Measurements from ENCODE around the gene CIAO3.
A peak's percentile ranks its signal among the peaks of the same experiment; 100 is the strongest.

Gene CIAO3

GRCh38 chr16:684961-685696, 55.7 kb downstream of the CIAO3 start:
- DNase-seq (ENCODE audit: low read depth): no peak
- no peak for TF ChIP-seq CTCF (IDR thresholded peaks at IDR 0.05; ENCODE audit: insufficient read depth, low read depth, low read length, missing control alignments)
- peak overlapping the region; percentile 57 for H3K4me3 ChIP-seq (ENCODE audit: low read length)

- TF ChIP-seq CTCF (IDR thresholded peaks at IDR 0.05; ENCODE audit: insufficient read depth, low read depth, low read length, missing control alignments): no peak
- H3K4me3 ChIP-seq (ENCODE audit: low read length): peak within 1 kb of the TSS; percentile 57
- DNase-seq (ENCODE audit: low read depth): peak; percentile 98
These were observed 56.6 kb downstream of the CIAO3 start, which contains the start of gene JMJD8 for GRCh38 chr16:684071-684794. TSS of gene JMJD8 (minus strand) at chr16:684334. CDS start at chr16:684319, 15 bp downstream.

GRCh38 chr16:683396-684070, 57.3 kb downstream of the CIAO3 start:
- H3K4me3 ChIP-seq (ENCODE audit: low read length): peak overlapping the region; percentile 57
- DNase-seq (ENCODE audit: low read depth): no peak
- no peak for TF ChIP-seq CTCF (IDR thresholded peaks at IDR 0.05; ENCODE audit: insufficient read depth, low read depth, low read length, missing control alignments)

- no peak for DNase-seq (ENCODE audit: low read depth)
- no peak for TF ChIP-seq CTCF (IDR thresholded peaks at IDR 0.05; ENCODE audit: insufficient read depth, low read depth, low read length, missing control alignments)
- H3K4me3 ChIP-seq (ENCODE audit: low read length): peak overlapping the region; percentile 57
These were observed 58.1 kb downstream of the CIAO3 start for GRCh38 chr16:682493-683395.

GRCh38 chr16:681746-682427, 58.9 kb downstream of the CIAO3 start:
- no peak for DNase-seq (ENCODE audit: low read depth)
- H3K4me3 ChIP-seq (ENCODE audit: low read length): peak overlapping the region; percentile 84
- TF ChIP-seq CTCF (IDR thresholded peaks at IDR 0.05; ENCODE audit: insufficient read depth, low read depth, low read length, missing control alignments): no peak
